ENCODE results near the gene CDKAL1.

CDKAL1 gene

DNA sequence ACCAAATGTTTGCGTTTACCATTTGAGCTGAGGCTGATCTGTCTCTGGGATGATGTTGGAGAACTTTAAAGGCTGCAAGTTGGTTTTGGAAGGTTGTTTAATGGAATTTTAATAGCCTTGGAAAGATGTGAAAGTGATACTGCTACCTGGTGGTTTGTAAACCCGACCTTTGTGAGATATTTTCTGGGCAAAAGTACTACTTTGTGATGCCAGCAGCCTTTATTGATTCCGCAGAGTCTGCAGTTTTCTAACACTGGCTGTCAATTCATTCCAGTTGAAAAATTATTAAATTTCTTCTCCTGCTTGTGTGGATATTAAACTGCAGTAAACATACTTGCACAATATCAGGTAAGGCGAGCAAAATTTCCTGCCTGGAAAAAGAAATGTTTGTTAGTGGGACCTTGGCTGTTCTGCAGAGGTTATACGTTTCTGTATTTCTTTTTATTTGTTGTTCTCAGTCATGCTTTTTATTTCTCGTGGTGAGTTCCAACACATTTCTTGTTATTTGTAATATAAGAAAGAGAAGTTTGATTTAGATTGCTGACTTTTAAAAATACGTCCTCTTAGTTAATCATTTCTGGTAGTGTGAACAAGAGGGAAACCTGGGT is 322.5 kb downstream of the CDKAL1 start:
- H3K4me3 ChIP-seq (ENCODE audit: low read depth, low read length) = no peak overlapping the region
- TF ChIP-seq, protein P1, sequence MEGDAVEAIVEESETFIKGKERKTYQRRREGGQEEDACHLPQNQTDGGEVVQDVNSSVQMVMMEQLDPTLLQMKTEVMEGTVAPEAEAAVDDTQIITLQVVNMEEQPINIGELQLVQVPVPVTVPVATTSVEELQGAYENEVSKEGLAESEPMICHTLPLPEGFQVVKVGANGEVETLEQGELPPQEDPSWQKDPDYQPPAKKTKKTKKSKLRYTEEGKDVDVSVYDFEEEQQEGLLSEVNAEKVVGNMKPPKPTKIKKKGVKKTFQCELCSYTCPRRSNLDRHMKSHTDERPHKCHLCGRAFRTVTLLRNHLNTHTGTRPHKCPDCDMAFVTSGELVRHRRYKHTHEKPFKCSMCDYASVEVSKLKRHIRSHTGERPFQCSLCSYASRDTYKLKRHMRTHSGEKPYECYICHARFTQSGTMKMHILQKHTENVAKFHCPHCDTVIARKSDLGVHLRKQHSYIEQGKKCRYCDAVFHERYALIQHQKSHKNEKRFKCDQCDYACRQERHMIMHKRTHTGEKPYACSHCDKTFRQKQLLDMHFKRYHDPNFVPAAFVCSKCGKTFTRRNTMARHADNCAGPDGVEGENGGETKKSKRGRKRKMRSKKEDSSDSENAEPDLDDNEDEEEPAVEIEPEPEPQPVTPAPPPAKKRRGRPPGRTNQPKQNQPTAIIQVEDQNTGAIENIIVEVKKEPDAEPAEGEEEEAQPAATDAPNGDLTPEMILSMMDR (IDR thresholded peaks at IDR 0.05; ENCODE audit: borderline replicate concordance, insufficient read depth, low read depth, low read length) = no peak

- no peak overlapping the region for H3K4me3 ChIP-seq (ENCODE audit: low read depth, low read length)
- TF ChIP-seq, protein P1 (IDR thresholded peaks at IDR 0.05; ENCODE audit: borderline replicate concordance, insufficient read depth, low read depth, low read length) = no peak
Observed at GRCh38 chr6:20861481-20861880, 327.2 kb downstream of the CDKAL1 start.

GRCh38 chr6:20866036-20866435 is 331.8 kb downstream of the CDKAL1 start:
- H3K4me3 ChIP-seq (ENCODE audit: low read depth, low read length) = no peak overlapping the region
- TF ChIP-seq, protein P1 (IDR thresholded peaks at IDR 0.05; ENCODE audit: borderline replicate concordance, insufficient read depth, low read depth, low read length) = no peak

DNA sequence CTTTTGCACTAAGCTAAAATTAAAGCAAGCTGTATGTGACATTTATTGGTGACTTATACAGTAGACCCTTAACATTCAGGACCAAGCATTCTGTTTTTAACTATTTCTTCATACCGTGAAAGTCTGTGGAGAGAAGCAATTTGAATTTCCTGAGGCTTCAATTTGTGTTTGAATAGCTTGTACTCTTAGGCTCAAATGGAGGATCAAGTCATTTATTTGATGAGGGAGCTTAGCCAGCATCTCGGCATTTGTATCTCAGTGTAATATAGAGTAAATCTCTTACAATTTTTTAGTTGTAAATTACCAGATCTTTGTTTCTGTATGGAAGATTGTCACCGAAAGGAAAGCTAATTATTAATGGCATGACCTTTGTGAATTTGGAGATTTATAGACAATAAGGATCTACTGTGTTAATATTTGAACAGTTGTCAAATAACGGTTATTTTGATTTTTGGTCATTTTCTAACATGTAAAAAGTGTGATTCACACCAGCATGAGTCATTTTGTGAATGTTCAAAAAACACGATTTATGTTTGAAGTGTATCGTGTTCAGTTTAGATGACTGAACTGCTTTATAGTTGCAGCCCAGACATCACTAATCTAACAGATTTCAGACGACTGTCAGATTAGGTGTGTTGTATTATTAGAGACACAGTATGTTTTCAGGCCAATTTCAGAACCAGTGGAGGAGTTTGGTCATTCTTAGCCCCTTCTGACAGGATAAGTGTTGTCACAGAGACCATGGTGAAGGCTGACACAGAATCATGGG is 332.9 kb downstream of the CDKAL1 start:
- H3K4me3 ChIP-seq (ENCODE audit: low read depth, low read length) = no peak overlapping the region
- TF ChIP-seq, protein P1 (IDR thresholded peaks at IDR 0.05; ENCODE audit: borderline replicate concordance, insufficient read depth, low read depth, low read length) = no peak

DNA sequence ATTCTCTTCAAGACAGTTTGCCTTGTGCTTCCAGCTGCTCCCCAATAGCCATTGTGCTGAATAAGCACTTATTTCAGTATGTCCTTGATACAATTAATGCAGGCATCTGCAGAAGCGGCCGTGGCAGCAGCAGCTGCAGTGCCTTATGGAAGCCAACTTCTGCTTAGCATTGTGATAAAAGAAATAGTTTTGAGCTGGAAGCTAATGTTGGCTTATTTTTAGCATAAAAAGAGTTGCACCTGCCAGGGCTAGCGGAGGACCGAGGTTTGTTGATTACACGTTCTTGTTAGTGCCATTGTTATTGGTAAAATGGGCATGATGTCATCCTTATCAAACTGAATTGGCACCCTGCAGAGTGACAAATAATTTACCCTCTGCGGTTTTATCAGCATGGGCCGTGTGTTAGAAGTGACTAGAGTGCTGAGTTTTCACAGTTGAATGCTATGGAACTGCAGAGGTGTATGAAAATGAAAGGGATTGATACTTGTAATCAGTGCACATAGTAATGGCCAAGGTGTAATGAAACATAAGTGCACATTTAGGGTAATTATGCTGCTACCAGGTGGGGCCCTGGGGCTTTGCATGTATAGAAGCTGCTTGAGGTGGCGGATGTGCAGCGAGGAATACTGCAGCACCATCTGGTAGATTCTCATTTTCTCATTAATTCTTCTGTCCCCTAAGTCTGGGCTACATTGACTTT is 334.3 kb downstream of the CDKAL1 start:
- TF ChIP-seq, protein P1 (IDR thresholded peaks at IDR 0.05; ENCODE audit: borderline replicate concordance, insufficient read depth, low read depth, low read length) = no peak
- no peak overlapping the region for H3K4me3 ChIP-seq (ENCODE audit: low read depth, low read length)

- no peak overlapping the region for H3K4me3 ChIP-seq (ENCODE audit: low read depth, low read length)
- TF ChIP-seq, protein P1 (IDR thresholded peaks at IDR 0.05; ENCODE audit: borderline replicate concordance, insufficient read depth, low read depth, low read length) = no peak
Observed at GRCh38 chr6:20870021-20870420, 335.8 kb downstream of the CDKAL1 start.
